IMR-90 (cell line): ENCODE measurements around the gene MCRIP2. TPM values are rescaled to one million over a fixed set of nuclear protein-coding genes. Genes with fewer than 3 reads are reported as not detected.
A peak's percentile ranks its signal among the peaks of the same experiment; 100 is the strongest.

Source experiments
- ATAC-seq: fragments of 200-7000 bp; cut with Tn5 transposase; 2 replicates; pipeline ENCODE4 v1.9.1; 2020; ENCODE audit warnings: low read depth, mild to moderate bottlenecking, moderate library complexity
- BruUV-seq: library from RNA; stranded (reverse); fragments of 400-500 nt; replicated peaks from 2 replicates; lab custom pipeline; 2021; lab: Mats Ljungman, UMichigan
- CTCF ChIA-PET: fragments of 300-600 bp; formaldehyde crosslinking; extraction: SDS; loops from one replicate; lab custom pipeline; 2021; ENCODE audit warnings: antibody characterized with exemption; lab: Yijun Ruan, JAX
- POLR2A ChIA-PET: fragments of 300-600 bp; sonication (Branson Sonifier 250); formaldehyde crosslinking; loops from one replicate; lab custom pipeline; 2022; ENCODE audit warnings: antibody characterized with exemption; ENCODE audit not compliant: unreplicated experiment; lab: Charles Lee
- DNase-seq: peaks from one replicate; pipeline ENCODE4 v3.0.0; 2013
- H2AFZ ChIP-seq: replicated peaks from 2 replicates; pipeline ENCODE3; 2013; ENCODE audit warnings: low read length, mild to moderate bottlenecking; ENCODE audit not compliant: poor library complexity
- H2AK5ac ChIP-seq: 2 replicates; pipeline ENCODE4 v1.6.1; 2013; ENCODE audit warnings: low read depth, low read length, inconsistent platforms
- H2AK9ac ChIP-seq: replicated peaks from 2 replicates; pipeline ENCODE3; 2013; ENCODE audit warnings: mild to moderate bottlenecking, low read depth, low read length, moderate library complexity; ENCODE audit not compliant: poor library complexity
- H2BK120ac ChIP-seq: 2 replicates; pipeline ENCODE4 v1.6.1; 2013; ENCODE audit warnings: low read depth, low read length, inconsistent platforms
- H2BK15ac ChIP-seq: 3 replicates; pipeline ENCODE4 v1.6.1; 2013; ENCODE audit warnings: low read depth, low read length, inconsistent platforms
- H2BK20ac ChIP-seq: 2 replicates; pipeline ENCODE4 v1.6.1; 2013; ENCODE audit warnings: low read depth, mild to moderate bottlenecking, inconsistent platforms, low read length, moderate library complexity
- H2BK5ac ChIP-seq: 2 replicates; pipeline ENCODE4 v1.6.1; 2013; ENCODE audit warnings: mild to moderate bottlenecking, low read depth, low read length, inconsistent platforms; ENCODE audit not compliant: poor library complexity, severe bottlenecking
- H3K14ac ChIP-seq: replicated peaks from 2 replicates; pipeline ENCODE4 v1.6.1; 2013; ENCODE audit warnings: low read depth, low read length, inconsistent platforms
- H3K18ac ChIP-seq: 2 replicates; pipeline ENCODE4 v1.6.1; 2013; ENCODE audit warnings: low read depth, low read length, control low read depth
- H3K23ac ChIP-seq: 2 replicates; pipeline ENCODE4 v1.6.1; 2013; ENCODE audit warnings: low read depth, low read length, inconsistent platforms
- H3K27ac ChIP-seq: 2 replicates; pipeline ENCODE4 v1.5.1; 2013; ENCODE audit warnings: mild to moderate bottlenecking, control low read depth, low read length; ENCODE audit not compliant: insufficient read depth
- H3K27me3 ChIP-seq: 2 replicates; pipeline ENCODE4 v1.6.1; 2013; ENCODE audit warnings: low read length; ENCODE audit not compliant: control insufficient read depth, insufficient read depth
- H3K36me3 ChIP-seq: 2 replicates; pipeline ENCODE4 v1.6.1; 2013; ENCODE audit warnings: low read length, mixed read lengths; ENCODE audit not compliant: control insufficient read depth, insufficient read depth
- H3K4ac ChIP-seq: 2 replicates; pipeline ENCODE4 v1.6.1; 2013; ENCODE audit warnings: low read depth, low read length, inconsistent platforms
- H3K4me1 ChIP-seq: 2 replicates; pipeline ENCODE4 v1.6.1; 2013; ENCODE audit warnings: low read length, mixed read lengths; ENCODE audit not compliant: control insufficient read depth, insufficient read depth
- H3K4me2 ChIP-seq: 2 replicates; pipeline ENCODE4 v1.6.1; 2013; ENCODE audit warnings: low read depth, mild to moderate bottlenecking, control low read depth, low read length, moderate library complexity
- H3K4me3 ChIP-seq: 2 replicates; pipeline ENCODE4 v1.5.1; 2013; ENCODE audit warnings: low read depth, mild to moderate bottlenecking, control low read depth, low read length, moderate library complexity; ENCODE audit not compliant: insufficient read depth
- H3K56ac ChIP-seq: 2 replicates; pipeline ENCODE4 v1.6.1; 2013; ENCODE audit warnings: low read length, inconsistent platforms; ENCODE audit not compliant: insufficient read depth; ENCODE audit errors: extremely low read depth
- H3K79me1 ChIP-seq, 2 experiments: 2 replicates each; pipeline ENCODE4 v1.6.1; 2013; ENCODE audit warnings: low read length in 2 of 2, inconsistent platforms in 1 of 2, low read depth in 1 of 2
- H3K9ac ChIP-seq: 2 replicates; pipeline ENCODE4 v1.6.1; 2013; ENCODE audit warnings: low read depth, low read length, control low read depth
- H3K9me1 ChIP-seq: 2 replicates; pipeline ENCODE4 v1.6.1; 2013; ENCODE audit warnings: low read length, inconsistent platforms; ENCODE audit not compliant: insufficient read depth
- H3K9me3 ChIP-seq: 2 replicates; pipeline ENCODE4 v1.6.1; 2013; ENCODE audit warnings: low read length; ENCODE audit not compliant: control insufficient read depth, insufficient read depth
- H4K20me1 ChIP-seq: 2 replicates; pipeline ENCODE4 v1.6.1; 2013; ENCODE audit warnings: low read length, inconsistent platforms; ENCODE audit not compliant: insufficient read depth
- H4K5ac ChIP-seq: 2 replicates; pipeline ENCODE4 v1.6.1; 2013; ENCODE audit warnings: mild to moderate bottlenecking, low read depth, low read length, control low read depth
- H4K8ac ChIP-seq, 2 experiments: 2 replicates each; pipeline ENCODE4 v1.6.1; 2013; ENCODE audit warnings: low read depth in 2 of 2, low read length in 2 of 2, control low read depth in 1 of 2, inconsistent platforms in 1 of 2
- H4K91ac ChIP-seq: 2 replicates; pipeline ENCODE4 v1.6.1; 2013; ENCODE audit warnings: low read depth, low read length, inconsistent platforms; ENCODE audit not compliant: insufficient read depth
- BHLHE40 ChIP-seq: fragments of 150-350 bp; IDR thresholded peaks from 2 replicates; pipeline ENCODE4 v1.6.1; 2016; ENCODE audit warnings: mild to moderate bottlenecking, low read depth, low read length
- CEBPB ChIP-seq: IDR thresholded peaks from 2 replicates; pipeline ENCODE4 v1.6.1; 2012; ENCODE audit warnings: low read depth, low read length, improper control_type of control experiment
- CHD1 ChIP-seq: IDR thresholded peaks from 2 replicates; pipeline ENCODE4 v1.6.1; 2012; ENCODE audit warnings: low read depth, low read length, improper control_type of control experiment
- MAFK ChIP-seq: IDR thresholded peaks from 2 replicates; pipeline ENCODE4 v1.6.1; 2012; ENCODE audit warnings: low read depth, low read length, improper control_type of control experiment
- RCOR1 ChIP-seq: IDR thresholded peaks from 2 replicates; pipeline ENCODE4 v1.6.1; 2012; ENCODE audit warnings: mild to moderate bottlenecking, low read length, improper control_type of control experiment; ENCODE audit not compliant: insufficient replicate concordance
- RFX5 ChIP-seq: IDR thresholded peaks from 2 replicates; pipeline ENCODE4 v1.8.0; 2012; ENCODE audit warnings: low read depth, mild to moderate bottlenecking, low read length, moderate library complexity
- WGBS, 2 experiments: methylation state at CpG; one replicate each; pipeline versions ENCODE4 v1.1.5 to v1.1.7; 2013; ENCODE audit warnings: missing lambda C conversion rate in 2 of 2; ENCODE audit not compliant: insufficient read length in 1 of 2; ENCODE audit errors: extremely low coverage in 2 of 2; 5-methylcytosine and 5-hydroxymethylcytosine counted together
- dilution Hi-C: fragments of 300-500 bp; cut with HindIII; formaldehyde crosslinking; loops from one replicate; pipeline ENCODE4 v1.14.3; 2018; ENCODE audit warnings: low sequenced_read_pairs; ENCODE audit not compliant: unreplicated experiment
- in situ Hi-C: fragments of 300-500 bp; cut with MboI; formaldehyde crosslinking; loops from 3 replicates; pipeline ENCODE4 v1.14.3; 2019; ENCODE audit warnings: low sequenced_read_pairs, inconsistent platforms, mixed read lengths
- intact Hi-C: fragments of 100-400 bp; cut with micrococcal nuclease; formaldehyde crosslinking; loops from 2 replicates; pipeline ENCODE4 v1.10.0; 2022
- polyA plus RNA-seq, 3 experiments: library from polyadenylated mRNA; depleted of rRNA; stranded (reverse); fragments of >200 nt; gene quantifications; 2 replicates each; pipeline ENCODE4 v1.2.3, GENCODE V29; 2012; ENCODE audit warnings: low replicate concordance in 1 of 3
- total RNA-seq: library from RNA; depleted of rRNA; stranded (reverse); fragments of >200 nt; gene quantifications from 2 replicates; pipeline ENCODE4 v1.2.3, GENCODE V29; 2012
- TF ChIP-seq, protein P1 (sequence below): conservative IDR thresholded peaks from 2 replicates; pipeline ENCODE4 v1.5.1; 2012; ENCODE audit warnings: mild to moderate bottlenecking, low read depth, low read length, improper control_type of control experiment
- TF ChIP-seq, protein P2 (sequence below): fragments of 150-350 bp; IDR thresholded peaks from 2 replicates; pipeline ENCODE4 v1.6.1; 2017; ENCODE audit warnings: mild to moderate bottlenecking, antibody characterized with exemption, low read length, low read depth

Gene MCRIP2
- total and polyA plus RNA-seq, 2 of the 4 experiments (the other 2 are of a cell fraction) = 6.3 to 19.6 TPM

DNA sequence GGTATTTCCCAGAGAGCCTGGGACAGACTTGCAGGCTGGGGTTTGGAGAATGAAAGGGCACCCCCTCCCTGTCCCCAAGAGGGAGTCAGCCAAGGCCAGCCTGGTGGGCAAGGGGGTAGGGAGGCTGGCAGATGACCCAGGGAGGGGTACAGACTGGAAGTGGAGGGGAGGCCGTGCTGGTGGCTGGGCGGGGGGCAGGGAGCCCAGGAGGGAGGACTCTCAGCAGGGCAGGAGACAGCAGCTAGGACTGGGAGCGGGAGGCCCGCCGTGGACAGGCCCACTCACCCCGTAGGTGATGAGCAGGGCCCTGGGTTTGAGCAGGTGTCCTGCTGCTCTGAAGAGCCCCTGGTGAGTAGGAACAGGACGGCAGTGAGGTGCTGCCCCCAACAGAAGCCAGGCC lies 6.6 kb upstream of the MCRIP2 start:
- ChIA-PET CTCF (no interaction called here), POLR2A (no interaction called here)
- H3K18ac ChIP-seq = no peak overlapping the region
- H2BK20ac ChIP-seq = no peak overlapping the region
- no peak overlapping the region; the same call in 1 of the 2 replicates for H3K27ac ChIP-seq
- peak overlapping the region; percentile 98 for H3K4me2 ChIP-seq
- dilution Hi-C loops (no loop called here), intact Hi-C loops (loop anchor here (5.0 kb wide), 1 partner anchor 108 kb away; the partner anchor contains the start of gene CAPN15), in situ Hi-C loops (no loop called here)
- H3K36me3 ChIP-seq = peaks cover 12% of the 10 kb centered on the region; the same call in 1 of the 2 replicates
- H4K91ac ChIP-seq = no peak overlapping the region
- H3K9me1 ChIP-seq = peaks cover 8% of the 10 kb centered on the region; the same call in 1 of the 2 replicates
- no peak for TF ChIP-seq BHLHE40
- TF ChIP-seq RFX5 = no peak
- TF ChIP-seq MAFK = no peak
- TF ChIP-seq CHD1 = no peak
- TF ChIP-seq, protein P1, sequence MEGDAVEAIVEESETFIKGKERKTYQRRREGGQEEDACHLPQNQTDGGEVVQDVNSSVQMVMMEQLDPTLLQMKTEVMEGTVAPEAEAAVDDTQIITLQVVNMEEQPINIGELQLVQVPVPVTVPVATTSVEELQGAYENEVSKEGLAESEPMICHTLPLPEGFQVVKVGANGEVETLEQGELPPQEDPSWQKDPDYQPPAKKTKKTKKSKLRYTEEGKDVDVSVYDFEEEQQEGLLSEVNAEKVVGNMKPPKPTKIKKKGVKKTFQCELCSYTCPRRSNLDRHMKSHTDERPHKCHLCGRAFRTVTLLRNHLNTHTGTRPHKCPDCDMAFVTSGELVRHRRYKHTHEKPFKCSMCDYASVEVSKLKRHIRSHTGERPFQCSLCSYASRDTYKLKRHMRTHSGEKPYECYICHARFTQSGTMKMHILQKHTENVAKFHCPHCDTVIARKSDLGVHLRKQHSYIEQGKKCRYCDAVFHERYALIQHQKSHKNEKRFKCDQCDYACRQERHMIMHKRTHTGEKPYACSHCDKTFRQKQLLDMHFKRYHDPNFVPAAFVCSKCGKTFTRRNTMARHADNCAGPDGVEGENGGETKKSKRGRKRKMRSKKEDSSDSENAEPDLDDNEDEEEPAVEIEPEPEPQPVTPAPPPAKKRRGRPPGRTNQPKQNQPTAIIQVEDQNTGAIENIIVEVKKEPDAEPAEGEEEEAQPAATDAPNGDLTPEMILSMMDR = no peak
- TF ChIP-seq CEBPB = no peak
- no peak for TF ChIP-seq RCOR1
- TF ChIP-seq, protein P2, sequence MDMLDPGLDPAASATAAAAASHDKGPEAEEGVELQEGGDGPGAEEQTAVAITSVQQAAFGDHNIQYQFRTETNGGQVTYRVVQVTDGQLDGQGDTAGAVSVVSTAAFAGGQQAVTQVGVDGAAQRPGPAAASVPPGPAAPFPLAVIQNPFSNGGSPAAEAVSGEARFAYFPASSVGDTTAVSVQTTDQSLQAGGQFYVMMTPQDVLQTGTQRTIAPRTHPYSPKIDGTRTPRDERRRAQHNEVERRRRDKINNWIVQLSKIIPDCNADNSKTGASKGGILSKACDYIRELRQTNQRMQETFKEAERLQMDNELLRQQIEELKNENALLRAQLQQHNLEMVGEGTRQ = no peak
- H3K4me3 ChIP-seq = peak overlapping the region; percentile 97; the same call in 1 of the 2 replicates
- WGBS, 2 experiments = no CpG with 5 or more reads among the region's 7 CpGs
- H3K14ac ChIP-seq = no peak overlapping the region
- H2AK9ac ChIP-seq = peak overlapping the region; percentile 91
- no peaks in the 10 kb centered on the region for H3K27me3 ChIP-seq
- H3K23ac ChIP-seq = no peak overlapping the region
- BruUV-seq = no TSS peak
- H2BK5ac ChIP-seq = no peak overlapping the region
- no peak for ATAC-seq
- H2BK120ac ChIP-seq = no peak overlapping the region
- H4K5ac ChIP-seq = no peak overlapping the region
- no peaks in the 10 kb centered on the region for H3K9me3 ChIP-seq
- no peak overlapping the region; the same call in 1 of the 2 replicates for H3K4ac ChIP-seq
- H2AFZ ChIP-seq = no peak overlapping the region
- H2BK15ac ChIP-seq = no peak overlapping the region
- peaks cover 4% of the 10 kb centered on the region for H4K20me1 ChIP-seq
- no peak overlapping the region for H2AK5ac ChIP-seq
- H3K79me1 ChIP-seq = peaks cover 0 to 17% of the 10 kb centered on the region in 2 experiments; a peak in 2 of 4 replicates
- H3K9ac ChIP-seq = peak overlapping the region; percentile 74; the same call in 1 of the 2 replicates
- peaks cover 23% of the 10 kb centered on the region for H3K4me1 ChIP-seq
- H3K56ac ChIP-seq = no peak overlapping the region
- no peak for DNase-seq
- H4K8ac ChIP-seq = no peak overlapping the region
